SKM-1 (cell line): Measurements from ENCODE around the gene RPS6KA5.
"Not testable (repeated sequence)": the region's sequence is repeated elsewhere in the genome, so short reads cannot be mapped to it uniquely, and the experiment has no call there.

Experiments used
- DNase-seq: peaks from one replicate; lab custom pipeline; 2025; ENCODE audit not compliant: unreplicated experiment; lab: John Stamatoyannopoulos, UW

RPS6KA5 gene

DNA sequence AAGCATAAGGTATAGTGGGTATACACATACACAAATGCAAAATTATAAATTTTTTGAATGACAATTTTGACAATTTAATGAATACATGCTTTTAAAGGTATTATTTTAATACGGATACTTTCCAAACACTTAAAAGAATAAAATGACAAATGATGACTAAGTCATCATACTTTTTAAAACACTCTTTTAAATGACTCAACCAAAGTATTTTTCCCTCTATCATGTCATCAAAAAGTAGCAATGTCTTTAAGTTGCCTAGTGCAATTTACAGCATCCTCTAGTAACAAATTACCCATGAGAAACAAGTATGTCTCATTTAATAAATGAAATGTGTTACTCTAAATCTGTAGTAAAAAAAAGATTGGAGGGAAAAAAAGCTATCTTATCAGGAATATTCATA lies 73.3 kb downstream of the RPS6KA5 start:
- no peak for DNase-seq

DNA sequence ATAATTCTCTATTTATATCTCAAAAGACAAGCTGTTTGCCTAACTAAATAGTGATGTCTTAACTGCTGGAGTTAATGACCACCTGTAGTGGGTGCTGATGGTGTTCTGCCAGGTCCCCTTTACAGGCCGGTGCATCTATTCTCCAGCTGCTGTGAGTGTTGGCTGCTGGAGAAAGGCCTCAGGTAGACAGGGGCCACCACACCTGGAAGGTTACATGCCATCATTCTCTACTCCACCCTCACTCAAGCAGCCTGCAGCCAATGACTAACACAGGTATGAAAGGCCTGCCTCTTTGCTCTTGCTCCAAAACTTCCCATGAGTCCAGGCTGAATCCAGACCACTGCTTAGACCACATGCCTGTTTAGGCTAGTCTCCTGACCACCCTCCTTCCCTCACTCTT lies 73.9 kb downstream of the RPS6KA5 start:
- DNase-seq, result no peak

- DNase-seq, result no peak
Observed at GRCh38 chr14:90985601-90986242, 74.7 kb downstream of the RPS6KA5 start.

GRCh38 chr14:90983560-90983959 lies 76.9 kb downstream of the RPS6KA5 start:
- DNase-seq, result no peak

DNA sequence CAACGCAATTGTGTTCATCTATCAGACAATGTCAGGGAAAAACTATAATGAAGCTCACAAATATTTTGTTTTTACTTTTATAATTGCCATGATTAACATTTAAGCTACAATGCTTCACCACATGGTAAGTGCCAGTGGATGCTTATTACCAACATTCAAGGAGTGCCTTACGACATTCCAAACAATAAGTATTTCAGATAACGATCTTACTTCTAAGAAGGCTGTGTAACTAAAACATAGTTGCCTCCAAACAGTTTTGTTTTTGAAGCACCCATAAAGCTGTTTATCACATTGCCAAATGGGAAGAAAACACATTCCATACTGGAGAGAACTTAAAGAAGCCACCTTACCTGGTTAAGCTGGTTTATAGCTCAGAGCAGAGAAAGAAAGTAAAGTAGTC lies 78.8 kb downstream of the RPS6KA5 start:
- no peak for DNase-seq

DNA sequence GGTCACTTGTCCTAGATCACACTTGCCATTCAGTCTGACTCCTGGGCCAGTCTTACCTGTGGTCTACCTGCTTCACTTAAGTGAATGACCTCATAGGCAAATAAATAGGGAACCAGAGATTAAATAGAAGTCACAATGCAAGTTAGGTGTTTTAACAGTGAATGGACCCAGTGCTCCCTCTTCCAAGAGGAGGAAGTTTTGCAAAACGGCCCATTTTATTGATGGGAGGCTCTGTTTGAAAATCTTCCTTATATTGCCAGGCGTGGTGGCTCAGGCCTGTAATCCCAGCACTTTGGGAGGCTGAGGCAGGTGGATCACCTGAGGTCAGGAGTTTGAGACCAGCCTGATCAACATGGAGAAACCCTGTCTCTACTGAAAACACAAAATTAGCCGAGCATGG lies 79.8 kb downstream of the RPS6KA5 start:
- DNase-seq, result not testable (repeated sequence)

GRCh38 chr14:90979515-90979914 lies 80.9 kb downstream of the RPS6KA5 start:
- DNase-seq, result no peak

DNA sequence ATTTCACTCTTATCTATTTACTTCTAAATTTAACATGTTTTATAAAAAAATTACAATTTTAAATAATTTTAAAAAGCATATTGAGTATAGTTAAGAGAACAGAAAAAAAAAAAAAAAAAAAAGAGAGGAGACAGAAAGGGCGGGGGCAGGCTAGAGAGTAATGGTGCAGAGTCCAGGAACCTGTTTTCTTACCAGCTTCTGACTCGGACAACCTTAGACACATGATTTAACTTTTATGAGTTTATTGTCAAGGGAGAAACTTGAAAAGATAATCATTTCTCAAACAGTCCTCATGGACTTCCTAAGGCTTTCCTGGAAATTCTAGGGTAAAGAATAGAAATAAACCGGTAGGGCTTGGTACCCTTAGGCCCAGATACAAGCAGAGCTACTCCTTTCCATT lies 84.3 kb downstream of the RPS6KA5 start:
- no peak for DNase-seq

- no peak for DNase-seq
Observed at GRCh38 chr14:90971687-90972086, 88.8 kb downstream of the RPS6KA5 start.

DNA sequence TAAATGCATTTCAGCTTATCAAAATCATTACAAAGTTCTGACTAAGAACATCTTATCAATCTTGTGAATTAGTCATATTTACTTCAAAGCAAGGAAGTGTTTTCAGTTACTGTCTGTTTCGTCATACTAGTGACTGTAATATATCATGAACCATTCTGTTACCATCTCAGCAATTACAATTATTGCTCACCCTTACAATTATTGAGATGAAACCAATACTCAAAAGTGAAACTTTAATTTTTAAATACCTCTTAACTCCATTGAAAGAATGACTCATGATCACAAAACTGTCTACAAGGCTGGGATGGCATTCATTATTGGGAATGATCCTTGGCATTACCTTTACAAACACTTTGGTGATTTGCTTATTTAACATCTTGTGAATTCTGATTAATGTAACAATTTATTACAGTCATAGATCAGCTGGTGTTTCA lies 90.3 kb downstream of the RPS6KA5 start:
- DNase-seq, result no peak

DNA sequence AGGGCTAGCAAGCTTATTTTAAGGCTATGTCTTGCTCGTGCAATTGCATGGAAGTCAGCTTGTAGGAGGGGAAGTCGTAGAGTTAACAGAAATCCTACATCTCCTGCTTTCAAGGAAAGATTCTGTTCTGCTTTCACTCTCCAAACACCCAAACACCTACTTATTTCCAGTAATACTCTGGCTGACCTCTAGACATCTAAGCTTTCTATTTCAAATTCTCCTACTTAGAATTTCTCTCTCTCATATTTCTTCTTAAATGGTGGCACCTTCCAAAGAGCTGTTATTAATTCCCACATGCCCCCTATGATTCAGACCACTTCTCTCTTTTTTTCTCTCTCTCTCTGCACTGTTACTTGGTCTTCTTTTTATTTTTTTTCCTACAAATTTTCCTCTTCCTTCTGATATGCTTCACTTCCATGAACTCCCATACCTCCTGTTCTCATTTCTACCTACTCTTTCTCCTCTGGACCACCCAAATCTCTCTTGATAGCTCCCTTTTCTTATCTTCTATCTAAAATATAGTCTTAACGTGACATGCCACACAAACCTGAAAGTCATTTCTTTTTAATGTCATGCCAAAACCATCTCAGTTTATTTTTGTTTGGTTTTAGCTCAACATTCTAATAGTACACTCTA lies 90.8 kb downstream of the RPS6KA5 start:
- DNase-seq, result peak; percentile 1

GRCh38 chr14:90968025-90968424 lies 92.4 kb downstream of the RPS6KA5 start:
- DNase-seq, result peak; percentile 9

DNA sequence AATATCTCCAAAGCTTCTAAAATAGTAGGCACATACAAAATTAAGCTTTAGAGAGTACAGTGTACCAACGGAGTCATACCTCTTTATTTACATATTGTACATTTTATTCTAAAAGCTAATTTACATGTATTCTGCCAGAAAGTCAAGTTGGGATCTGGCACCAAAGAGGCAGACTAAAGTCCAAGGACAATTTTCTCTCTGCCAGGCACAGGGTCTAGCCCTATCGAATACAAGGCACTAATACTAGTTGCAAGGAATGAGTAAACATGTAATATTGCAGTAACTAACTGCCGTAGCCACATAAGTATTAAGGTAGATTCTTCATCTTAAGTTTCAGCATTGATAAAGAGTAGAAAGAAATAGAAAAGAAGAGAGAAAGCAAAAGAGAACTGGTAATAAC lies 93.9 kb downstream of the RPS6KA5 start:
- DNase-seq, result no peak

GRCh38 chr14:90965765-90966164 lies 94.7 kb downstream of the RPS6KA5 start:
- DNase-seq, result no peak

DNA sequence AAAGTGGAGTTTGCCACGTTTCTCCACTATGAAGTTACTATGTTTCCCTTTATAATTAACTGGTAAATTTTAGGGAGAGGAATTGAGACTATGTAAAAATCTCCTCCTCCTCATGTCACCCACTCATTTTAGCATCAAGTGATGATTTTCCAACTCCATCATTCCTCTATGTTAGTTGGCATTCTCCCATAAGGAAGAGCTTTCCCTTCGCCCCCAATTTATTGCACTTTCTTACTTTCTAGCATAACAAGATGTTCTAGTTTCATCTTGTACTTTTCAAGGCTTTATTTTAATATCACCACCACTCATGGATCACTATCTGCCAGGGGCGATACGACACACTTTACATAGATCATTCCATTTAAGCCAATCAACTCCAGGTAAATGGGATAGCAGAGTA lies 97.1 kb downstream of the RPS6KA5 start:
- no peak for DNase-seq

- no peak for DNase-seq
Observed at GRCh38 chr14:90962505-90963109, 97.8 kb downstream of the RPS6KA5 start.

DNA sequence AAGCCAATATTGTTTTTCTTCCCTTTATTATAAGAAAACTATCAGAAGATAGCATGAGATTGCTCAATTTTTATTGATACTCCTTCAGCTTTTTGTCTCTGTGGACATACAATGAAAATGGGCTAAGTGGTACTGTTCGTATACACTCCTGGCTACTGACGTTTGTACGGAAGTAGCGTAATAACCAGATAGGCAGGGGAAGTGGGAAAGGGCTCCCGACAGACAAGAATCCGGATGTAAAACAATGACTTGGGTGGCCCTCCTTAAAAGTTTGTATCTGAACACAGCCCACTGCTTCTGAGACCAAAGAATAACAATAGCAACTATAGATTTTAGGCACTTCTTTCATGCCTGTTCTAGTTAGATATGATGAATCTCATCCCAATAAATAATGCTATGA lies 99.6 kb downstream of the RPS6KA5 start:
- no peak for DNase-seq

- DNase-seq, result no peak
Observed at GRCh38 chr14:90959344-90959743, 101.1 kb downstream of the RPS6KA5 start.

- DNase-seq, result no peak
Observed at GRCh38 chr14:90956273-90956672, 104.2 kb downstream of the RPS6KA5 start.

DNA sequence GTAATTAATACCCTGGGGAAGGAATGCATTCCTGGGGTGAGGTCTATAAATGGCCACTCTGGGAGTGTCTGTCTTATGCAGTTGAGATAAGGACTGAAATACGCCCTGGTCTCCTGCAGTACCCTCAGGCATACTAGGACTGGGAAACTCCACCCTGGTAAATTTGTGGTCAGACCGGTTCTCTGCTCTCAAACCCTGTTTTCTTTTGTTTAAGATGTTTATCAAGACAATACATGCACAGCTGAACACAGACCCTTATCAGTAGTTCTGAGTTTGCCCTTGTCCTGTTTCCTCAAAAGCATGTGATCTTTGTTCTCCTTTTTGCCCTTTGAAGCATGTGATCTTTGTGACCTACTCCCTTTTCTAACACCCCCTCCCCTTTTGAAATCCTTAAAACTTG lies 106.8 kb downstream of the RPS6KA5 start:
- not testable (repeated sequence) for DNase-seq

DNA sequence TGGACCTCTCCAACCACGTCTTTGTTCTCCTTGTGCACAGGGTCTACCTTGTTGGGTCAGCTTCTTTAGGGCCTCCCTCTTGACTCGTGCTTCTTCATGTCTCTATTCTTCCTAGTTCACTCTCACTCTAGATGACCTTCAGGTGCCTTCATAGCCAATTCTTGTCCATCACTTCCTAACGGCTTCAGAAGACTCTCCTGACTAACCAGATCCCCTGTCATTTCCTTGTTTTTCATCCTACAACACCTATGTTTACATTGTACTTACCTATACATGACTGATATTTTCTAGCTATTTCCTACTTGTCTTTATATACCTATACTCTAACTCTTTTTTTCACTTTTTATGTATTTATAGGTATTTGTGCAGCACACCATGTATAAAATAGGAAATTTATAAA lies 117.1 kb downstream of the RPS6KA5 start:
- no peak for DNase-seq

DNA sequence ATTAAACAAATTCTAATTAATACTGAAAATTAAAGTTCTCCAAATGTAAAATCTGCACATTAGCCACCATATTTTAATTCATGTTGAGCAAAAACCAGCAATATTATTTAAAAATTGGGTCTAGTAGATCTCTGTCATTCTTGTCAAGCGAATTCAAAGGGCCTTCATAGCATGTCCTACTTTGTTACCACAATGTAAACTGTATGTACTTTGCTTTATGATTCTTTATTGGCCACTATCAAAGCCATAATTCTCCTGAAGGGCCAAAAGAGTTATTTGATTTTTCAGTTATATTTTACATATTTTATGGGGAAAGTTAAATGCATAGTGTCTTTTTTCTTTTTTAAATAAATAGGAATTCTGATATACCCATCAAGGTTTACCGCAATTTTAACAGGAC lies 117.9 kb downstream of the RPS6KA5 start:
- DNase-seq, result no peak

GRCh38 chr14:90941706-90942105 lies 118.7 kb downstream of the RPS6KA5 start:
- DNase-seq, result no peak
